ENCODE data around the gene LRRC23.

- TF ChIP-seq CTCF (conservative IDR thresholded peaks at IDR 0.05; ENCODE audit: low read depth, low read length): no peak
- TF ChIP-seq EZH2 (IDR thresholded peaks at IDR 0.05; ENCODE audit: low read length, unreplicated experiment): no peak
These were observed 51.6 kb downstream of the LRRC23 start for GRCh38 chr12:6956021-6956727.

All from PC-3 (cell line).